K562 (cell line): ENCODE measurements around the gene TXNIP. TPM values are rescaled to one million over a fixed set of nuclear protein-coding genes. Genes with fewer than 3 reads are reported as not detected.

Experiments used
- BRCA1 ChIP-seq, 2 experiments: fragments of 450-650 bp in 1 of 2; sonication (generic) in 1 of 2; formaldehyde crosslinking in 1 of 2; IDR thresholded peaks; 2 replicates each; pipeline versions ENCODE4 v1.5.0 to v1.6.1; 2017 to 2020; ENCODE audit warnings: mild to moderate bottlenecking in 1 of 2, missing genetic modification reagents in 1 of 2
- CEBPB ChIP-seq: fragments of 450-650 bp; IDR thresholded peaks from 2 replicates; pipeline ENCODE4 v1.6.1; 2016; ENCODE audit warnings: missing genetic modification characterization, missing compliant biosample characterization
- CHD1 ChIP-seq: fragments of 200-600 bp; sonication (generic); IDR thresholded peaks from one replicate; pipeline ENCODE4 v1.6.1; 2012; ENCODE audit warnings: mild to moderate bottlenecking, moderate library complexity, low read length, inconsistent platforms
- GABPB2 ChIP-seq: fragments of 250-450 bp; sonication (Bioruptor Pico); conservative IDR thresholded peaks from 2 replicates; pipeline ENCODE4 v1.5.1; 2021; ENCODE audit warnings: mild to moderate bottlenecking
- IFI16 ChIP-seq: fragments of 250-450 bp; sonication (Bioruptor Pico); IDR thresholded peaks from 2 replicates; pipeline ENCODE4 v2.1.2; 2022; ENCODE audit warnings: mild to moderate bottlenecking, inconsistent platforms
- RBM39 ChIP-seq: fragments of 200-400 bp; formaldehyde crosslinking; optimal IDR thresholded peaks from 2 replicates; pipeline ENCODE3; 2018; ENCODE audit warnings: low read depth, low read length
- ZMIZ1 ChIP-seq, 2 experiments: fragments of 150-350 bp in 1 of 2; IDR thresholded peaks; 2 replicates each; pipeline ENCODE4 v1.6.1; 2012 to 2016; ENCODE audit warnings: low read depth in 2 of 2, low read length in 2 of 2, mild to moderate bottlenecking in 1 of 2, moderate library complexity in 1 of 2
- ZNF253 ChIP-seq: fragments of 250-450 bp; sonication (Bioruptor Pico); conservative IDR thresholded peaks from 2 replicates; pipeline ENCODE4 v1.6.1; 2021; ENCODE audit warnings: mild to moderate bottlenecking
- ZNF518B ChIP-seq: fragments of 250-450 bp; sonication (Bioruptor Pico); IDR thresholded peaks from 2 replicates; pipeline ENCODE4 v1.5.0; 2021; ENCODE audit warnings: mild to moderate bottlenecking, moderate library complexity
- polyA plus RNA-seq, 8 experiments: library from polyadenylated mRNA; depleted of rRNA in 4 of 8; stranded (reverse) in 5 of 8; unstranded in 3 of 8; fragments of >200 nt; fragmentation: Nextera tagmentation in 2 of 8; fragmentation: Illumina TruSeq in 1 of 8; extraction: Ambion mirVana in 2 of 8; extraction: Trizol in 1 of 8; gene quantifications; 2 replicates each; pipeline versions ENCODE4 v1.2.1 to v1.2.3, GENCODE V29; 2011 to 2014; ENCODE audit warnings: inconsistent platforms in 1 of 8, missing spikeins in 1 of 8
- total RNA-seq, 7 experiments: library from RNA; depleted of rRNA in 6 of 7; stranded (reverse); fragments of >200 nt in 6 of 7; fragmentation: Illumina TruSeq in 2 of 7; extraction: Trizol in 2 of 7; gene quantifications; 2 replicates each; pipeline versions ENCODE4 v1.2.1 to v1.2.3, GENCODE V29; 2011 to 2021; ENCODE audit warnings: low replicate concordance in 1 of 7
- TF ChIP-seq, protein P1 (sequence below), 2 experiments: fragments of 450-650 bp; IDR thresholded peaks; 2 replicates each; pipeline ENCODE4 v1.6.1; 2016; ENCODE audit warnings: mild to moderate bottlenecking in 2 of 2, borderline replicate concordance in 1 of 2, low read depth in 1 of 2, moderate library complexity in 1 of 2

TXNIP gene
- total and polyA plus RNA-seq, 9 of the 15 experiments (the other 6 are each of a cell fraction or from before 2014, with no cell fraction given): 120 to 499 (median 257) TPM

- TF ChIP-seq, protein P1, sequence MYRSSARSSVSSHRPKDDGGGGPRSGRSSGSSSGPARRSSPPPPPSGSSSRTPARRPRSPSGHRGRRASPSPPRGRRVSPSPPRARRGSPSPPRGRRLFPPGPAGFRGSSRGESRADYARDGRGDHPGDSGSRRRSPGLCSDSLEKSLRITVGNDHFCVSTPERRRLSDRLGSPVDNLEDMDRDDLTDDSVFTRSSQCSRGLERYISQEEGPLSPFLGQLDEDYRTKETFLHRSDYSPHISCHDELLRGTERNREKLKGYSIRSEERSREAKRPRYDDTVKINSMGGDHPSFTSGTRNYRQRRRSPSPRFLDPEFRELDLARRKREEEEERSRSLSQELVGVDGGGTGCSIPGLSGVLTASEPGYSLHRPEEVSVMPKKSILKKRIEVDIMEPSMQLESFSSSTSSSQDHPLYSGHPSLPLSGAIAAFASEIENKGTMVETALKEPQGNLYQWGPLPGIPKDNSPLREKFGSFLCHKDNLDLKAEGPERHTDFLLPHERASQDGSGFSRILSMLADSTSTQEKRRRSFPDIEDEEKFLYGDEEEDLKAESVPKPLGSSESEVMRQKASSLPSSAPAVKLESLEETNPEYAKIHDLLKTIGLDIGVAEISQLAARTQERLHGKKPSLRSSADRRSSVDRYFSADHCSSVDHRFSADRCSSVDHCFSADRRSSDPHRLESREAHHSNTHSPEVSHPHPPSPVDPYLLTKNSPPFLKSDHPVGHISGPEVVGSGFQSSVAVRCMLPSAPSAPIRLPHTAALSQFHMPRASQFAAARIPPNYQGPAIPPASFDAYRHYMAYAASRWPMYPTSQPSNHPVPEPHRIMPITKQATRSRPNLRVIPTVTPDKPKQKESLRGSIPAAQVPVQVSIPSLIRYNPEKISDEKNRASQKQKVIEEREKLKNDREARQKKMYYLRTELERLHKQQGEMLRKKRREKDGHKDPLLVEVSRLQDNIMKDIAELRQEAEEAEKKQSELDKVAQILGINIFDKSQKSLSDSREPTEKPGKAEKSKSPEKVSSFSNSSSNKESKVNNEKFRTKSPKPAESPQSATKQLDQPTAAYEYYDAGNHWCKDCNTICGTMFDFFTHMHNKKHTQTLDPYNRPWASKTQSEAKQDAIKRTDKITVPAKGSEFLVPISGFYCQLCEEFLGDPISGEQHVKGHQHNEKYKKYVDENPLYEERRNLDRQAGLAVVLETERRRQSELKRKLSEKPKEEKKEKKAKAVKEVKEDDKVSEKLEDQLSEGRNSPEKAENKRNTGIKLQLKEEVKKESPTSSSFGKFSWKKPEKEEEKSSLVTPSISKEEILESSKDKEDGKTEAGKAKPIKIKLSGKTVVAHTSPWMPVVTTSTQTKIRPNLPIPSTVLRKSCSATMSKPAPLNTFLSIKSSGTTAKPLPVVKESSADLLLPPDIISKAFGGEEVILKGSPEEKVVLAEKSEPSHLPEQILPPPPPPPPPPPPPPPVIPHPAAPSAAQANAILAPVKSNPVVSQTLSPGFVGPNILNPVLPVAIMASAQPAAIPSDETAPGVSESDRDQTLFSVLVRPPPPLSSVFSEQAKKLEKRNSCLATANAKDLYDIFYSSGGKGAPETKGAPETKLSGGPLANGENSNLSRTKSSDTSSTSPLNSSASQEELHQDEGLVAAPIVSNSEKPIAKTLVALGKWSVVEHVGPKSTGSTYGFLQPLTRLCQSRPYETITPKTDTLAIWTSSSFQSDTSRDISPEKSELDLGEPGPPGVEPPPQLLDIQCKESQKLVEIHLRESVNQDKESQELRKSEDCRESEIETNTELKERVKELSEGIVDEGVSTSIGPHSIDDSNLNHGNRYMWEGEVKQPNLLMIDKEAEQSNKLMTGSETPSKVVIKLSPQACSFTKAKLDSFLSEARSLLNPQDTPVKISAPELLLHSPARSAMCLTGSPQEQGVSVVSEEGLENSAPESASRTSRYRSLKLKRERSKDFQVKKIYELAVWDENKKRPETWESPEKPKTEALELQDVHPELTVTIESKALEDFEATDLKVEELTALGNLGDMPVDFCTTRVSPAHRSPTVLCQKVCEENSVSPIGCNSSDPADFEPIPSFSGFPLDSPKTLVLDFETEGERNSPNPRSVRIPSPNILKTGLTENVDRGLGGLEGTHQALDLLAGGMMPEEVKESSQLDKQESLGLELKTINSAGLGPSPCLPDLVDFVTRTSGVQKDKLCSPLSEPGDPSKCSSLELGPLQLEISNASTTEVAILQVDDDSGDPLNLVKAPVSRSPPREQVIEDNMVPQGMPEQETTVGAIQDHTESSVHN (IDR thresholded peaks at IDR 0.05; ENCODE audit: borderline replicate concordance in 1 of 2, low read depth in 1 of 2): 0 out of 4 replicates have a peak, but pooled peaks of 1 of the 2 experiments have one; percentile 11
- 0 out of 2 replicates have a peak, but pooled peaks have one; percentile 11 for TF ChIP-seq ZNF253 (CRISPR knock-in tag)
- 0 out of 2 replicates have a peak, but pooled peaks have one; percentile 18 for TF ChIP-seq CEBPB
- TF ChIP-seq GABPB2 (CRISPR knock-in tag): peak; percentile 77
- TF ChIP-seq RBM39: no peak
- no peak for TF ChIP-seq IFI16 (CRISPR knock-in tag)
- TF ChIP-seq ZMIZ1 (IDR thresholded peaks at IDR 0.05; ENCODE audit: low read depth in 2 of 2, low read length in 2 of 2): no peak
- no peak for TF ChIP-seq BRCA1 (IDR thresholded peaks at IDR 0.05)
- no peak for TF ChIP-seq BRCA1 (CRISPR knock-in tag; IDR thresholded peaks at IDR 0.05)
- TF ChIP-seq ZNF518B (CRISPR knock-in tag): 0 out of 2 replicates have a peak, but pooled peaks have one; percentile 59
- TF ChIP-seq CHD1: no peak
Observed at GRCh38 chr1:145990249-145990855, 6.0 kb downstream of the TXNIP start (continued).
